Measurements from ENCODE around the gene GART.

The GART gene

DNA sequence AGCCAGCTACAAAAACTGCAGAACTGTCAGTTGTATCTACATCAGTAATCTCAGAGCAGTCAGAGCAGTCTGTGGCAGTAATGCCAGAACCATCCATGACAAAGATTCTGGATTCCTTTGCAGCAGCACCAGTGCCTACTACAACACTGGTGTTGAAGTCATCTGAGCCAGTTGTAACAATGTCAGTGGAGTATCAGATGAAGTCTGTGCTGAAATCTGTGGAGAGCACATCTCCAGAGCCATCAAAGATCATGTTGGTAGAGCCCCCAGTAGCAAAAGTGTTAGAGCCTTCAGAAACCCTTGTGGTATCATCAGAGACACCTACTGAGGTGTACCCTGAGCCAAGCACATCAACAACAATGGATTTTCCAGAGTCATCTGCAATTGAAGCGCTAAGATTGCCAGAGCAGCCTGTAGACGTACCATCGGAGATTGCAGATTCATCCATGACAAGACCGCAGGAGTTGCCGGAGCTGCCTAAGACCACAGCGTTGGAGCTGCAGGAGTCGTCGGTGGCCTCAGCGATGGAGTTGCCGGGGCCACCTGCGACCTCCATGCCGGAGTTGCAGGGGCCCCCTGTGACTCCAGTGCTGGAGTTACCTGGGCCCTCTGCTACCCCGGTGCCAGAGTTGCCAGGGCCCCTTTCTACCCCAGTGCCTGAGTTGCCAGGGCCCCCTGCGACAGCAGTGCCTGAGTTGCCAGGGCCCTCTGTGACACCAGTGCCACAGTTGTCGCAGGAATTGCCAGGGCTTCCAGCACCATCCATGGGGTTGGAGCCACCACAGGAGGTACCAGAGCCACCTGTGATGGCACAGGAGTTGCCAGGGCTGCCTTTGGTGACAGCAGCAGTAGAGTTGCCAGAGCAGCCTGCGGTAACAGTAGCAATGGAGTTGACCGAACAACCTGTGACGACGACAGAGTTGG is 8.2 kb upstream of the GART start:
- no peak overlapping the region for H3K4me3 ChIP-seq (ENCODE audit: low read depth, low read length)
- TF ChIP-seq, protein P1, sequence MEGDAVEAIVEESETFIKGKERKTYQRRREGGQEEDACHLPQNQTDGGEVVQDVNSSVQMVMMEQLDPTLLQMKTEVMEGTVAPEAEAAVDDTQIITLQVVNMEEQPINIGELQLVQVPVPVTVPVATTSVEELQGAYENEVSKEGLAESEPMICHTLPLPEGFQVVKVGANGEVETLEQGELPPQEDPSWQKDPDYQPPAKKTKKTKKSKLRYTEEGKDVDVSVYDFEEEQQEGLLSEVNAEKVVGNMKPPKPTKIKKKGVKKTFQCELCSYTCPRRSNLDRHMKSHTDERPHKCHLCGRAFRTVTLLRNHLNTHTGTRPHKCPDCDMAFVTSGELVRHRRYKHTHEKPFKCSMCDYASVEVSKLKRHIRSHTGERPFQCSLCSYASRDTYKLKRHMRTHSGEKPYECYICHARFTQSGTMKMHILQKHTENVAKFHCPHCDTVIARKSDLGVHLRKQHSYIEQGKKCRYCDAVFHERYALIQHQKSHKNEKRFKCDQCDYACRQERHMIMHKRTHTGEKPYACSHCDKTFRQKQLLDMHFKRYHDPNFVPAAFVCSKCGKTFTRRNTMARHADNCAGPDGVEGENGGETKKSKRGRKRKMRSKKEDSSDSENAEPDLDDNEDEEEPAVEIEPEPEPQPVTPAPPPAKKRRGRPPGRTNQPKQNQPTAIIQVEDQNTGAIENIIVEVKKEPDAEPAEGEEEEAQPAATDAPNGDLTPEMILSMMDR (IDR thresholded peaks at IDR 0.05; ENCODE audit: control insufficient read depth, extremely low read depth, insufficient read depth), result no peak
- DNase-seq (ENCODE audit: low read depth), result no peak

DNA sequence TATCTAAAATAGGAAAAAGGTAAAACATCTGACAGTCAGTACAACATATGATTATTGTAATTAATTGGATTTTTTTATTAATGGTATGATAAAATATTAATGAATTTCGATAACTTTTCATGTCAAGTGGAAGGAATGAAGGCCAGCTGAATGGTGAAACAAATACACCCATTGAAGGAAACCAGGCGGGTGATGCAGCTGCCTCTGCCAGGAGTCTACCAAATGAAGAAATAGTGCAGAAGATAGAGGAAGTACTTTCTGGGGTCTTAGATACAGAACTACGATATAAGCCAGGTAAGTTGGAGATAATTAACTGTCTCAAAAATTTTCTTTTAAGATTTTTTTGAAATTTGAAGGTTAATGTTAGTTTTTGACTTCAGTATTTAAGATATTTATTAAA is 4.2 kb upstream of the GART start:
- no peak for DNase-seq (ENCODE audit: low read depth)
- TF ChIP-seq, protein P1 (IDR thresholded peaks at IDR 0.05; ENCODE audit: control insufficient read depth, extremely low read depth, insufficient read depth), result no peak
- no peak overlapping the region for H3K4me3 ChIP-seq (ENCODE audit: low read depth, low read length)

DNA sequence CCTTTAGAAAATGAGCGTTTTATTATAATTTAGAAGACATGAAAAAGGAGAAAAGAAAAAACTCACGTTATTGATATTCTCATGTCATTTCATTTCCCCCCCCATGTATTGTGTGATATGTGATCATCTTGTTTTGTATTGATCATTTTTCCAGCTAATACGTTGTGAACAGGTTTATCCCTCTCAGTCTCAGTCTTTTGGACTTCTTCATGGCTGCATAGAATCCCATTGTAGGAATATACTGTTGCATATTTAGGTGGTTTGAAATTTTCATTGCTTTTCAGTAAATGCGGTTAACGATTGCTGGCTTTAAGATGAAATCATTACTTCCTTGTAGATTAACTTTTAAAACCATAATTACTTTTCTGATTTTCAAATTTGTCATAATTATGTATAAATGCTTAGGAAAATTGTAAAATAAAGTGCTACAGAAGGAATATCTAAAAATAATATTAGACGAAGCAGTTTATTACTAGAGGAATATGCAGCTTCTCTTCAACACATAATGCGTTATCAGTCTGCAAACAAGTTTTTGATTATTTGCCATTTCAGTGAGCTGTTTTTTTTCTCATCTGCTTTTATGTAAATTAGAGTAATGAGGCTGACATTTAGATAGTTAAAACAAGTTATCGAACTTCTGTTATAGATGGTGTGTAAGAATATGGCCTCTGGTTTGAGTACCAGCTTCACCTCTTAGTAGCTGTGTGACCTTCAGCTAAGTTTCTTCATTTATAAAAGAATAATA is 2.7 kb upstream of the GART start:
- TF ChIP-seq, protein P1 (IDR thresholded peaks at IDR 0.05; ENCODE audit: control insufficient read depth, extremely low read depth, insufficient read depth), result no peak
- DNase-seq (ENCODE audit: low read depth), result no peak
- H3K4me3 ChIP-seq (ENCODE audit: low read depth, low read length), result peak overlapping the region; percentile 69

DNA sequence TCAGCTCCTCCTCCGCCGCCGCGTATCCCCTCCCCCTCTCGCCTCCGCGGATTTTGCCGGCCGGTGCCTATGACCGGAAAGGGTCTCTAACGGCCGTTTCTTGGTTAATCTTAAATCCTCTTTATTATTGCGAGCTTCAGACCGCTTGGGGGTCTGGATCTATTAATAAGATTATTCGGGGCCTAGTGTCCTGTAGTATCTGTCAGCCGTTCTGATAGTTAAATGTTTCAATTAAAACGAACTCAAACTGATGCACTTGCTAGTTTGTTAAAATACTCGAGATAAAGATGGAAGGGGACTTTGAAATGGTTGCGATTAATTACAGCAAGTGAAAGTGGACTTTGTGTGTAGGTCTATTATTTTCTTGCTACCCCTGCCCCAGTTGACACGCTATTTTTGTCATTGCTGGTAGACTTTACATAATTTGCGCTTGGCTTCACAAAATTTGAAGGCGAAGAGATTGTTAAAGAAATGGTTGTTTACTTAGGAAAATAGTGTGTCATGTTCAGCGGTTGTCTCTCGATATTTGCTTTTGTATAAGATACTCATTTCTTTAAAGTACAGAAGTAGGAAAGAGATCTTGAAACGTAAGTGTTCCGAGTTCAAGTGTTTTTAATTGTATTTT is 1.7 kb upstream of the GART start:
- DNase-seq (ENCODE audit: low read depth), result no peak
- TF ChIP-seq, protein P1 (IDR thresholded peaks at IDR 0.05; ENCODE audit: control insufficient read depth, extremely low read depth, insufficient read depth), result no peak
- H3K4me3 ChIP-seq (ENCODE audit: low read depth, low read length), result peak overlapping the region; percentile 69

DNA sequence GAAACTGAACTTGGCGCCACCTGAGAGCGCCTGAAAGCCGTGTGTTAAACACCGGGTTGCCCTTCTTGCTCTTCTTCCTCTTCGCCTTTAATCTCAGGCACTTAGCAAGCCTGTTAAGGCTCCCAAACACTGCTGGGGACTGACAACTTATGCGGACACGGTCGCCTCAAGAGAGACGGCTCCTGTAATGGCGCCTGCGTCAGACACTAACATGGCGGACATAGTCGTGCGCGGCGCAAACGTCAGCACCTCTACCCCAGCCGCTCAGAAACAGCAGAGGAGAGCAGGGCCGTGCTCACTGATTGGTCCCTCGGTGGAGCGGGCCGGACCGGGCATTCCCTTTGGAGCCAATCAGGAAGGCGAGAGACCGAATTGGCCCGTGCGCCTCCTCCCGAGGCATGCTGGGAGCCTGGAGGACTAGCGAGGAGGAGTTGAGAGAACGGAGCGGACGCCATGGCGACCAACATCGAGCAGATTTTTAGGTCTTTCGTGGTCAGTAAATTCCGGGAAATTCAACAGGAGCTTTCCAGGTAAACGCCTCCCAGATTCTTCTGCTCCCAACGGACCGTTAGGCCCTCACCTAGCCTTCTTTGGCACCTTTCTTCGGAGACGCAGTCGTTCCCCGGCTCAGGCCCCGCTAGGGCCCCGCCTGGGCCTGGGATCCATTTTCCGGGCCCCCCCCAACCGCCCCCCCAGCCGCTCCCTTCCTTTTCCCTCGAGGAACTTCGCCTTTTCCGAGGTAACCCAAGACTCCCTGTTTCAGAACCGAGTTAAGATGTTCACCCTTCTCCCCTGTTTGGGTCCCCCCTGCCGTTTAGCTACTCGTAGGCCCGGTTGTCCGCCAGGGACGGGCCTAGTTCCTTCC is 955 bp upstream of the GART start, which contains the start of gene SON:
SON (plus strand) TSS at position 399 of the 865 bp plus-strand sequence; CDS start at position 454, 55 bp downstream.
- peak; percentile 97 for DNase-seq (ENCODE audit: low read depth)
- TF ChIP-seq, protein P1 (IDR thresholded peaks at IDR 0.05; ENCODE audit: control insufficient read depth, extremely low read depth, insufficient read depth), result no peak
- H3K4me3 ChIP-seq (ENCODE audit: low read depth, low read length), result peak within 1 kb of the TSS; percentile 69

Data from LNCaP clone FGC (cell line).